GM18508 (cell line): ENCODE measurements around the gene GPATCH4.
"Not testable (repeated sequence)": the region's sequence is repeated elsewhere in the genome, so short reads cannot be mapped to it uniquely, and the experiment has no call there.

ENCODE experiments used
- ATAC-seq: cut with Tn5 transposase; IDR thresholded peaks from one replicate; pipeline ENCODE4 v1.9.1; 2021; ENCODE audit warnings: moderate number of reproducible peaks; ENCODE audit not compliant: insufficient read depth, unreplicated experiment

Gene GPATCH4

DNA sequence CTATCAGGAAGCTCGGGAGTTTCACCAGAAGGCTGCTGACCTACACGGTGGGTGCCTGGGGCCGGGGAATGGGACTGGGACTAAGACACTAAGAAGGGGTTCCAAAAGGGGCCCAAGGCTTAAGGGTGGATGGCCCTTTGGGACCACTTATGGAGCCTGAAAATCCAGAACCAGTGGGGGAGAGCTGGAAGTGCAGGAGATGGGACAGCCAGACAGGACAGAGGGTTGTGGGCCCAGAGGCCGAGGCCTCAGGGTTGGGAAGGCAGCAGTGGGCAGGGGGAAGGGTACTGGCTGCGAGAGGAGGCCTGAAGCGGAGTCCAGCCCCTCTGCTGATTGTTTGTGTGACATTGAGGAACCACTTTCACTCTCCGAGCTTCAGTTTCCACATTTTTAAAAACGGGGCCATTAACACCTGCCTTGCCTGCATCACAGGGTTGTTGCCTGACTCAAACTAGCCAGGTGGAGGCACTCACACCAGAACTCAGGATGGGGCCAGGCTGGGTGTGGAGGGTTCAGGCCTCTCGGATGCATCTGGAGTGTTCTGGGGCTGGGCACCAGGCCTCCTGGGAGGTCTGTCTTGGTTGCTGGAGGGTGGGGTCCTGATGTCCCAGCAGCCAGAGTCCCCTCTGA is 18.8 kb downstream of the GPATCH4 start:
- ATAC-seq, result no peak

- ATAC-seq, result no peak
Observed at GRCh38 chr1:156581661-156582387, 19.5 kb downstream of the GPATCH4 start.

GRCh38 chr1:156579472-156579871 is 21.8 kb downstream of the GPATCH4 start, which contains the start of gene TTC24:
Gene TTC24 (plus strand): TSS chr1:156579723. CDS start chr1:156581365, 1,642 bp downstream.
- ATAC-seq, result no peak

GRCh38 chr1:156578055-156578454 is 23.2 kb downstream of the GPATCH4 start:
- no peak for ATAC-seq

DNA sequence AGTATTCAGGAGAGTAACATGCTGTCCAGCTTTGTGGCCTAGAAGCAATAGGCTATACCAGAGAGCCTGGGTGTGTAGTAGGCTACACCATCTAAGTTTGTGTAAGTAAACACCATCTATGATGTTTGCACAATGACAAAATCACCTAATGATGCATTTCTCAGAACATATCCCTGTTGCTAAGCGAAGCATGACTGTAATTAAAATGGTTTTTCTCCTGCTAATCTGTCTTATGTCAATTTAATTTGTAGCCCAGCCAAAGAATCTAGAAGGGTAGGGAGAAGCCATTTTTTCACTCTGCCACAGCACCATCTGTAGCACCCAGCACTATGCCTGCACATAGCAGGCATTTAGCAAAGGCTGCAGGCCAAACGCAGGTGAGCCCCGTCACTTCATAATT is 23.7 kb downstream of the GPATCH4 start:
- no peak for ATAC-seq

- no peak for ATAC-seq
Observed at GRCh38 chr1:156574039-156574633, 27.1 kb downstream of the GPATCH4 start.

DNA sequence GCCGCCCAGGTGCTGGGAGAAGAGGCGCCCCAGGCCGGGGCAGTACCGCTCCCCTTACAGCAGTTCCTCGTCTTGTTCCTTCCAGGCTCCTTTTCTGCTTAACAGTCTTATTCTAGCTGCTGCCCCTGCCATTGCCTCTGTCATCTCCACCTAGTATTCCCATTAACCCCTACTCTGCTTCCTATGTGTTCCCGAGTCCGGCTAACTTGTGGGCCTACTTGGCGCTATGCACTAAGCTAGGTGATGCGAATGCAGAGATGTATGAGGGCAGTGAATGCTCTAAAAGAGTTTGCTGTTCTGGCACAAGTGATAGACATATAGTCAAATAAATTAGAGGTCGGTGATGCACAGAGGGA is 28.6 kb downstream of the GPATCH4 start:
- no peak for ATAC-seq

DNA sequence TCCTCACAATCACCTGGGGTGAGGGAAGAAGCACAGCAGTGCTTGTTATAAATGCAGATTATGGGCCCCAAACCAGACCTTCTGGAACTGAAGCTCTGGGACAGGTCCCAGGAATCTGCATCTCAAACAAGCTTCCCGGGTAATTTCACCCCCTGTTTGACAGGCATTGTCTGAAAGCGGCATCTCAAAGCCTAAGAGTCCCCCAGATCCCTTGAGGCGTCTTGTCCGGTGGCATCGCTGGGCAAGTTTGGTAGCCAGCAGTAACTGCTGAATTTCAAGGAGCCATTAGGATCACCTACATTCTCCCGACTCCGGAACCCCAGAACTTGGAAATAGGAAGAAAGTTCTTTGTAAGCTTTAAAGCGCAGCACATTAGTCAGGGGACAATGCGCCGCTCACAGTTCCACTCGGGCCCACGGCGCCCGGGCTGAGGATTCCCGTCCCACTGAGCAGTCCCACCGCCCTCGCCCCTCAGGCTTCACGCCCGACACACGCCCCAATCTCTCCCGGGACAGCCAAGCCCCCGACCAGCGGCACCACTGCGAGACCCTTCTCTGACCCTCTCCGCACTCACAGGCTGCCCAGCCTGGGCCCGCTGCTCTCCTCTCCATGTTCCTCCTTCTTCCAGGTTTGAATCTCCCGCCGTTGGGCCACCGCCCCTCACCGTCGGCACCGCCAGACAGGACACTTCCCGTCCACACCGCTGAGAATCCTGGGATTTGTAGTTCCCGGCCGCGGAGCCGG is 29.2 kb downstream of the GPATCH4 start, which contains the start of gene IQGAP3:
Gene IQGAP3 (minus strand): TSS at position 647 of the 744 bp plus-strand sequence. CDS start 36 bp downstream, at position 611.
- ATAC-seq, result no peak

DNA sequence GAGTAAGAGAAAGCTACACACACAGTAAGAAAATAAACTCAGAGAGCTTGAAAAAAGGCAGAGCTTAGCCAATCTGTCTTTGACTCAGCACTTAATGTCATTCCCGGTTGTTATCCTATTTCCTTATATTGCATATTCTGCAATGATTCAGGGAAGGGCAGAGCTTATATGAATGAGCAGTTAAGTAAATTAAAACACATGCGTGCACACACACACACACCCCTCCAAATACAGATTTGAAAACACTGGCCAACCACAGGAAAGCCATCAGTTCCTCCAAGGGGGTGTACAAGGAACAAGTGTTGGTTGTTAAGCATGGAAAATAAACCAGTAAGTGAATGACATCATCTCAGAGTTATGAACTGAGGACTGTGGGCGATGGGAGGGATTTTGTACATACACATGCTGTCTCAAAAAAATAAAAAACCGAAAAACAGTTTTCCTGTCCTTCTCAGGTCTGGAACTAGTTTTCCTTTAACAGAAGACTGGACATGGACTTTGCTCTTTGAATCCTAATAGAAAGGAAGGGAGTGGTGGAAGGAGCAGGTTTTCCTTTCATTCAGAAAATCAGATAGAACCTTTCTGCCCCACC is 29.9 kb downstream of the GPATCH4 start:
- ATAC-seq, result no peak

DNA sequence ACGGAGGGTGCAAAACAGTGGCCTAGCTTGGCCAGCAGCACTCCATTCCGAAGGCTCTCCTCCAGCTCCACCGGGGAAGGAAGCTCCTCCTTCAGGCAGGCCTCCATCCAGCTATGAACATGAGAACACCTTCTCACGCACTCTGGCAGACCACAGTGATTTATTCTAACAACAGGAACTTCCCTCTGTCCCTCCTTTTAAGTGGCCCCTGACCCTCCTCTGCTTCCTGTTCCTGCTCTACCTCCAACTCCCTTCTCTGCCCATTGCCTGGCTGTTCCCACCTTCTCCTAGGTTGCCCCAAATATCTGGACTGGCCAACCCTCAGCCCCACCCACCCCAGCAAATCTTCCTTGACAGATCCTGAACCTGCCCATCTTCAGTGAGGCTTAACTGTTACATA is 34.8 kb downstream of the GPATCH4 start:
- no peak for ATAC-seq

DNA sequence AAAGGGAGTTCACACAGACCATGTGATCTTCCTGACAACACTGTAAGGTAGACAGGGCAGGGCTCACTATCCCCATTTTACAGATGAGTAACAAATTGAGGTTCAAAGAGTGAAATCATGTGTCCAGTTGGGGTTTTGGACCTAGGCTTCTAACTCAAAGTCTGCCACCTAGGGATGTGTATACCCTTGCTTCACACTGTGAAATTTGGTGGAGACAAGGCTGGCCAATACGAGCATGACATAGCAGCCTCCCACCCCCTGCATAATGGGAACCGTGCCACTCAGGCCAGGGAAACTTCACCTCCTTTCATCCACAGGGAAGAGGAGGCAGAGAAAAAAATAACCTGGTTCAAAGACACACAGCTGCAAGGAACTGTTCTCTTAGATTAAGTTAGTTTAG is 35.8 kb downstream of the GPATCH4 start:
- ATAC-seq, result no peak

DNA sequence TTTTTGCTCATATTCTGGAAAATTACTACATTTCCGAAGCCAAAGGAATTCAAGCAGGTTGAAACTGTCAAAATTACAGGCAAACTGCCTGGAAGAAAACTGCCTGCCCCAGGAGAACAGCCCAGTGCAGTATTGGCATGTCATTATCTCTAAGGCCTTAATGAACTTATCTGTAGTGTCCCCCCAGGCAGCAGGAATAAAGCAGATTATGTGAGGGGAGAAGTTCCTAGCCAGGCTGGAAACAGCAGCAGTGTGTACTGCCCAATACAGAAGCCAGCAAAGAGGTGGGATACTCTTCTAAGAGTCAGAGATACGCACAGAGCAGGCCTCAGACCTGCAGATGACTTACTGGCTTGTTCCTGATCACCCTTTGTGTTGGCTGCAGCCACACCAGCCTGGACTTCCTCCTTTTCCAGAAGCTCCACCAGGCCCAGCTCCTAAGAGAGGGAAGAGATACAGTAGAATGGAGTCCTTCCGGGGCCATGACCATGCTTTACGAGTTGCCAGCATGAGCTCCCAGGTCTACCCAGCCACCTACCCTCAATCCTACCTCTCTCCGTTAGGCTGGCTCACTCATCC is 40.6 kb downstream of the GPATCH4 start:
- no peak for ATAC-seq

- ATAC-seq, result no peak
Observed at GRCh38 chr1:156559797-156560385, 41.4 kb downstream of the GPATCH4 start.

- no peak for ATAC-seq
Observed at GRCh38 chr1:156559086-156559796, 42.0 kb downstream of the GPATCH4 start.

GRCh38 chr1:156556354-156556753 is 44.9 kb downstream of the GPATCH4 start:
- ATAC-seq, result no peak

- no peak for ATAC-seq
Observed at GRCh38 chr1:156555715-156556114, 45.6 kb downstream of the GPATCH4 start.

- no peak for ATAC-seq
Observed at GRCh38 chr1:156554971-156555370, 46.3 kb downstream of the GPATCH4 start.

DNA sequence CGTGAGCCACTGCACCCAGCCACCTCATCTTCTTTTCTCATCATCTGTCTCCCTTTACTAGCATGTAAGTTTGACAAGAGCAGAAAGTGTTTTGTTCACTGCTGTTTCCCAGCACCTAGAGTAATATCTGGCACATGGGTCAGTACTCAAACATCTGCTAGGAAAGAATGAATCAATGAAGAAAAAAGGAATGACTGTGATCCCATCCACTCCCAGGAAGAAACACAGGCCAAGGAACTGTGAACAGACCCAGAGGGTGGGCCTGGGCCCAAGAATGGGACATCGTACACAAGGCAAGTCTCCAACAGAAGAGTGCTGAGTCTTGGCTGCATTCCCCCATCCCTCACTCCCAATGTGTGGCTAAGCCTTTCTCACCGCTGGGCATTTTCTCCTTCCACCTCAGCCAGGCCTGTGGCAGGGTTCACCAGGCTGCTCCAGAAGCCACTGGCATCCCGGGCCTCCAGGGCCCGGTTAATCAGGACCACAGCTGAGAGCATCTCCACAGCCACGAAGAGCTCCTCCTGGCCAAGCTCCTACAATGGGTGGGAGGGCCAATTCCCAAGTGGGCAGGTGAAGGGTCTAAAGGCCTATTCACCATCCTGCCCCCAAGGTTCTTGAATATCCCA is 47.3 kb downstream of the GPATCH4 start:
- ATAC-seq, result no peak

DNA sequence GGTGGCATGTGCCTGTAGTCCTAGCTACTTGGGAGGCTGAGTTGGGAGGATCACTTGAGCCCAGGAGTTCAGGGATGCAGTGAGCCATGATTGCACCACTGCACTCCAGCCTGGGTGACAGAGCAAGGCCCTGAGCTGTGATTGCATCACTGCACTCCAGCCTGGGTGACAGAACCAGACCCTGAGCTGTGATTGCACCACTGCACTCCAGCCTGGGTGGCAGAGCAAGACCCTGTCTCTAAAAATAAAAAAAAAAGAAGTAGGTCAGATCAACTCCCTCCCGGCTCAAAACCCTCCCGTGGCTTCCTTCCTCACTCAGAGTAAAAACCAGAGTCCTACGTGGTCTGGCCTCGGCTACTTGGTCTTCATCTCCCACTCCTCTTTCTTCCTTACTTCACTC is 48.3 kb downstream of the GPATCH4 start:
- not testable (repeated sequence) for ATAC-seq
